HG03378 (cell line): Measurements from ENCODE around the gene TTN.
A peak's percentile ranks its signal among the peaks of the same experiment; 100 is the strongest.
"Not testable (repeated sequence)": the region's sequence is repeated elsewhere in the genome, so short reads cannot be mapped to it uniquely, and the experiment has no call there.

ENCODE experiments used
- ATAC-seq: cut with Tn5 transposase; IDR thresholded peaks from one replicate; pipeline ENCODE4 v1.9.1; 2021; ENCODE audit warnings: mild to moderate bottlenecking, moderate library complexity; ENCODE audit not compliant: unreplicated experiment

Gene TTN

GRCh38 chr2:178676046-178676445, 131.2 kb downstream of the TTN start:
- ATAC-seq, result no peak

GRCh38 chr2:178674122-178674521, 133.1 kb downstream of the TTN start:
- ATAC-seq, result no peak

- no peak for ATAC-seq
Observed at GRCh38 chr2:178666458-178666857, 140.8 kb downstream of the TTN start.

GRCh38 chr2:178658480-178658879, 148.7 kb downstream of the TTN start:
- ATAC-seq, result not testable (repeated sequence)

GRCh38 chr2:178650554-178650953, 156.7 kb downstream of the TTN start:
- no peak for ATAC-seq

- ATAC-seq, result no peak
Observed at GRCh38 chr2:178644919-178645318, 162.3 kb downstream of the TTN start.

GRCh38 chr2:178641498-178641897, 165.7 kb downstream of the TTN start:
- no peak for ATAC-seq

GRCh38 chr2:178635897-178636296, 171.3 kb downstream of the TTN start:
- no peak for ATAC-seq

- ATAC-seq, result no peak
Observed at GRCh38 chr2:178632729-178633128, 174.5 kb downstream of the TTN start.

GRCh38 chr2:178630581-178630980, 176.6 kb downstream of the TTN start:
- ATAC-seq, result no peak

GRCh38 chr2:178629463-178629862, 177.8 kb downstream of the TTN start:
- no peak for ATAC-seq

- ATAC-seq, result no peak
Observed at GRCh38 chr2:178628605-178629004, 178.6 kb downstream of the TTN start.

GRCh38 chr2:178627401-178627800, 179.8 kb downstream of the TTN start:
- ATAC-seq, result no peak

GRCh38 chr2:178615969-178616368, 191.3 kb downstream of the TTN start:
- ATAC-seq, result no peak

- no peak for ATAC-seq
Observed at GRCh38 chr2:178602901-178603300, 204.3 kb downstream of the TTN start.

GRCh38 chr2:178592655-178593054, 214.6 kb downstream of the TTN start:
- no peak for ATAC-seq

GRCh38 chr2:178589335-178589734, 217.9 kb downstream of the TTN start:
- ATAC-seq, result no peak

- no peak for ATAC-seq
Observed at GRCh38 chr2:178584666-178585065, 222.6 kb downstream of the TTN start.

- ATAC-seq, result no peak
Observed at GRCh38 chr2:178579006-178579405, 228.2 kb downstream of the TTN start.

GRCh38 chr2:178574789-178575188, 232.4 kb downstream of the TTN start:
- no peak for ATAC-seq

GRCh38 chr2:178568227-178568626, 239.0 kb downstream of the TTN start:
- no peak for ATAC-seq

GRCh38 chr2:178553047-178553446, 254.2 kb downstream of the TTN start:
- no peak for ATAC-seq

GRCh38 chr2:178550352-178550751, 256.9 kb downstream of the TTN start:
- peak; percentile 78 for ATAC-seq

- ATAC-seq, result no peak
Observed at GRCh38 chr2:178542569-178542968, 264.7 kb downstream of the TTN start.
